Caco-2 (cell line): ENCODE measurements around the gene WDR33. TPM values are rescaled to one million over a fixed set of nuclear protein-coding genes. Genes with fewer than 3 reads are reported as not detected.
"Not testable (repeated sequence)": the region's sequence is repeated elsewhere in the genome, so short reads cannot be mapped to it uniquely, and the experiment has no call there.

Experiments
- BruUV-seq: library from RNA; stranded (reverse); fragments of 400-500 nt; replicated peaks from 2 replicates; lab custom pipeline; 2021; lab: Mats Ljungman, UMichigan
- CTCF ChIA-PET: fragments of 300-600 bp; sonication (Branson Sonifier 250); formaldehyde crosslinking; loops from one replicate; lab custom pipeline; 2022; ENCODE audit warnings: antibody characterized with exemption; lab: Charles Lee
- POLR2A ChIA-PET: fragments of 300-600 bp; sonication (Branson Sonifier 250); formaldehyde crosslinking; loops from one replicate; lab custom pipeline; 2022; ENCODE audit warnings: antibody characterized with exemption; lab: Charles Lee
- DNase-seq, 2 experiments: peaks; one replicate each; pipeline versions ENCODE4 v3.0.0 to v3.0.0-alpha.2; 2020 to 2022
- H3K27me3 ChIP-seq: replicated peaks from 2 replicates; pipeline ENCODE4 v1.6.0; 2011; ENCODE audit warnings: low read length; ENCODE audit not compliant: control insufficient read depth, insufficient read depth
- H3K36me3 ChIP-seq: 2 replicates; pipeline ENCODE4 v1.5.1; 2011; ENCODE audit warnings: low read length; ENCODE audit not compliant: control insufficient read depth, insufficient read depth
- H3K4me1 ChIP-seq: fragments of 250-450 bp; sonication (Bioruptor Pico); 2 replicates; pipeline ENCODE4 v1.5.1; 2020; ENCODE audit warnings: mild to moderate bottlenecking
- H3K4me3 ChIP-seq: 2 replicates; pipeline ENCODE4 v1.5.1; 2011; ENCODE audit warnings: low read depth, mild to moderate bottlenecking, control low read depth, low read length
- H3K9me3 ChIP-seq: fragments of 250-450 bp; sonication (Bioruptor Pico); 2 replicates; pipeline ENCODE4 v1.5.1; 2020; ENCODE audit warnings: mild to moderate bottlenecking, moderate library complexity
- H3K27ac Mint-ChIP-seq: one replicate; pipeline ENCODE4 v1.8.0; 2022; ENCODE audit warnings: mixed read lengths; ENCODE audit not compliant: unreplicated experiment
- H3K27me3 Mint-ChIP-seq: one replicate; pipeline ENCODE4 v1.8.0; 2022; ENCODE audit warnings: mixed read lengths; ENCODE audit not compliant: insufficient read depth, unreplicated experiment
- H3K36me3 Mint-ChIP-seq: one replicate; pipeline ENCODE4 v1.8.0; 2022; ENCODE audit warnings: mild to moderate bottlenecking, mixed read lengths; ENCODE audit not compliant: insufficient read depth, unreplicated experiment
- H3K4me1 Mint-ChIP-seq: one replicate; pipeline ENCODE4 v1.8.0; 2022; ENCODE audit warnings: low read depth, mixed read lengths; ENCODE audit not compliant: unreplicated experiment
- H3K4me3 Mint-ChIP-seq: one replicate; pipeline ENCODE4 v1.8.0; 2022; ENCODE audit warnings: mild to moderate bottlenecking, moderate library complexity, mixed read lengths; ENCODE audit not compliant: unreplicated experiment
- H3K9me3 Mint-ChIP-seq: one replicate; pipeline ENCODE4 v1.8.0; 2022; ENCODE audit warnings: mixed read lengths; ENCODE audit not compliant: unreplicated experiment
- intact Hi-C: fragments of 100-400 bp; cut with micrococcal nuclease; formaldehyde crosslinking; loops from one replicate; pipeline ENCODE4 v1.10.0; 2022; ENCODE audit not compliant: unreplicated experiment
- total RNA-seq: library from RNA; stranded (reverse); gene quantifications from 2 replicates; pipeline ENCODE4 v1.2.3, GENCODE V29; 2022
- TF ChIP-seq, protein P1 (sequence below), 2 experiments: fragments of 200-600 bp in 1 of 2; IDR thresholded peaks; 1 replicate in 1 of 2; 2 replicates in 1 of 2; pipeline versions ENCODE4 v1.5.1 to v1.8.0; 2011 to 2022; ENCODE audit warnings: antibody characterized with exemption in 1 of 2, control low read depth in 1 of 2, inconsistent platforms in 1 of 2, low read depth in 1 of 2, low read length in 1 of 2, mild to moderate bottlenecking in 1 of 2, moderate library complexity in 1 of 2; ENCODE audit not compliant: insufficient read depth in 1 of 2, severe bottlenecking in 1 of 2, unreplicated experiment in 1 of 2

The WDR33 gene
- total RNA-seq, 1 experiment from 2014 or later: 77.5 TPM

- BruUV-seq: no TSS peak
- peaks cover 36% of the 10 kb centered on the region for H3K36me3 Mint-ChIP-seq
- no peaks in the 10 kb centered on the region for H3K9me3 ChIP-seq
- H3K4me1 Mint-ChIP-seq: no peaks in the 10 kb centered on the region
- intact Hi-C loops: no loop called here
- no peak overlapping the region for H3K27ac Mint-ChIP-seq
- CTCF ChIA-PET: no interaction called here
- POLR2A ChIA-PET: no interaction called here
- H3K36me3 ChIP-seq: no peaks in the 10 kb centered on the region
- no peaks in the 10 kb centered on the region for H3K27me3 Mint-ChIP-seq
- no peaks in the 10 kb centered on the region for H3K4me1 ChIP-seq
- no peaks in the 10 kb centered on the region for H3K27me3 ChIP-seq
- TF ChIP-seq, protein P1, sequence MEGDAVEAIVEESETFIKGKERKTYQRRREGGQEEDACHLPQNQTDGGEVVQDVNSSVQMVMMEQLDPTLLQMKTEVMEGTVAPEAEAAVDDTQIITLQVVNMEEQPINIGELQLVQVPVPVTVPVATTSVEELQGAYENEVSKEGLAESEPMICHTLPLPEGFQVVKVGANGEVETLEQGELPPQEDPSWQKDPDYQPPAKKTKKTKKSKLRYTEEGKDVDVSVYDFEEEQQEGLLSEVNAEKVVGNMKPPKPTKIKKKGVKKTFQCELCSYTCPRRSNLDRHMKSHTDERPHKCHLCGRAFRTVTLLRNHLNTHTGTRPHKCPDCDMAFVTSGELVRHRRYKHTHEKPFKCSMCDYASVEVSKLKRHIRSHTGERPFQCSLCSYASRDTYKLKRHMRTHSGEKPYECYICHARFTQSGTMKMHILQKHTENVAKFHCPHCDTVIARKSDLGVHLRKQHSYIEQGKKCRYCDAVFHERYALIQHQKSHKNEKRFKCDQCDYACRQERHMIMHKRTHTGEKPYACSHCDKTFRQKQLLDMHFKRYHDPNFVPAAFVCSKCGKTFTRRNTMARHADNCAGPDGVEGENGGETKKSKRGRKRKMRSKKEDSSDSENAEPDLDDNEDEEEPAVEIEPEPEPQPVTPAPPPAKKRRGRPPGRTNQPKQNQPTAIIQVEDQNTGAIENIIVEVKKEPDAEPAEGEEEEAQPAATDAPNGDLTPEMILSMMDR (IDR thresholded peaks at IDR 0.05; ENCODE audit: insufficient read depth in 1 of 2, low read depth in 1 of 2, low read length in 1 of 2, severe bottlenecking in 1 of 2, unreplicated experiment in 1 of 2): no peak
- no peak overlapping the region for H3K4me3 ChIP-seq
- DNase-seq: no peak
- H3K4me3 Mint-ChIP-seq: no peak overlapping the region
- no peaks in the 10 kb centered on the region for H3K9me3 Mint-ChIP-seq
Measured at GRCh38 chr2:127753374-127753773, 57.6 kb downstream of the WDR33 start.

- intact Hi-C loops, H3K27ac Mint-ChIP-seq, CTCF ChIA-PET, H3K4me1 Mint-ChIP-seq, H3K27me3 ChIP-seq, H3K4me3 Mint-ChIP-seq, H3K27me3 Mint-ChIP-seq, BruUV-seq, H3K4me3 ChIP-seq, DNase-seq, POLR2A ChIA-PET, H3K4me1 ChIP-seq, H3K9me3 Mint-ChIP-seq, H3K9me3 ChIP-seq, H3K36me3 ChIP-seq: not testable (repeated sequence)
- H3K36me3 Mint-ChIP-seq: peaks cover 34% of the 10 kb centered on the region
Measured at GRCh38 chr2:127749537-127749936, 61.4 kb downstream of the WDR33 start.

DNA sequence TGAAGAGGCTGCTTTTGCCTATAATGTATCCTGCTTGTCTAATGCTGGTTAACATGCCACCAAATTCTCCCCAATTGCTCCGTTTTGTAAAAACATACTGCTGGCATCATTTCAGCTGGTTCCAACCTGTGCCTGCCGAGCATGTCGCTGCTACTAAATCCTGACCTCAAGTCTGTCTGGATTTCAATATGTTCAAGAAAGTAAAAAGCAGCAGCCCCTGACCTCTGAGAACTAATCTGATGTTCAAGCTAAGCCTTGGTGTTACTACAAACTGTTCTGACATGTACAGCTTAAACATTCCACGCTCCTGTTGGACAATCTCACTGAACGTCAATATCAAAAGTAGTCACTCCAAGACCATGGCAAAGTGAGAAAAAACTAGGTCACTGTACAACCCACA is 63.4 kb downstream of the WDR33 start:
- CTCF ChIA-PET: no interaction called here
- Histone ChIP-seq H3K4me1 (no peaks in the 10 kb centered on the region; the same call in 1 of the 2 replicates), H3K27me3 (no peaks in the 10 kb centered on the region), H3K4me3 (no peak overlapping the region), H3K36me3 (no peaks in the 10 kb centered on the region; the same call in 1 of the 2 replicates), H3K9me3 (no peaks in the 10 kb centered on the region)
- POLR2A ChIA-PET: no interaction called here
- BruUV-seq: no TSS peak
- H3K27ac Mint-ChIP-seq: no peak overlapping the region
- intact Hi-C loops: no loop called here
- peaks cover 2% of the 10 kb centered on the region for H3K4me1 Mint-ChIP-seq
- TF ChIP-seq, protein P1 (IDR thresholded peaks at IDR 0.05; ENCODE audit: insufficient read depth in 1 of 2, low read depth in 1 of 2, low read length in 1 of 2, severe bottlenecking in 1 of 2, unreplicated experiment in 1 of 2): no peak
- no peaks in the 10 kb centered on the region for H3K9me3 Mint-ChIP-seq
- no peak overlapping the region for H3K4me3 Mint-ChIP-seq
- no peak for DNase-seq
- H3K36me3 Mint-ChIP-seq: peaks cover 43% of the 10 kb centered on the region
- no peaks in the 10 kb centered on the region for H3K27me3 Mint-ChIP-seq
